Measurements from ENCODE around the gene PARP2.

The PARP2 gene

DNA sequence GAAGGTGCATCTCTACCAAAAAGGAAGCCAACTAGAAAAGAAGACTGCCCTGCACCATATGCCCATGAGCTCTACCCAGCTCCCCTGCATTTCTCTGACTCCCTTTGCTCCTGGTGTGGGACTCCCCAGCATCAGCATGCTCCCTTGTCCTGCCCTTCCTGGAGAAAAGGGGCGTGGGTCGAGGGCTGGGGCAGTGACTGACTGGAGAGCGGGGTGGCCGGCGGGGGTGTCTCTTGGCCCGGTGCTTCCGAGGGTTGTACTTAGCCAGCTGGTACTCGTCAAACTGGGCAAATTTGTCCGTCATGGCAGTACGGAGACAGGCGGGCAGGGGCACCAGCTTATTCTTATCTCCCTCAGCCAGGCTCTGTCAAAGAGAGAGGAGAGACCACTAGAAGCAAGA is 60.1 kb downstream of the PARP2 start:
- DNase-seq, result no peak

Data from NCI-H1105 (cell line).